Gastroesophageal sphincter (tissue), 4 donors: ENCODE measurements around the gene PPP1R16B. TPM values are rescaled to one million over a fixed set of nuclear protein-coding genes. Genes with fewer than 3 reads are reported as not detected.

ENCODE experiments used
- ATAC-seq: fragments of 150-250 bp; one replicate; pipeline ENCODE4 v1.9.1; 2016; ENCODE audit warnings: mild to moderate bottlenecking, moderate library complexity
- H3K27ac ChIP-seq, 4 donors: fragments of 200-600 bp; sonication (generic) in 3 of 4; 1 replicate in 3 of 4; 2 replicates in 1 of 4; pipeline ENCODE4 v1.5.1; 2016 to 2019
- H3K27me3 ChIP-seq: fragments of 200-600 bp; sonication (generic); one replicate; pipeline ENCODE4 v1.5.1; 2019
- H3K36me3 ChIP-seq, 2 donors: fragments of 200-600 bp; sonication (generic); one replicate each; pipeline ENCODE4 v1.5.1; 2019; ENCODE audit warnings: control low read depth in 1 of 2
- H3K4me1 ChIP-seq, 3 donors: fragments of 200-600 bp; sonication (generic); 1 replicate in 2 of 3; 2 replicates in 1 of 3; pipeline ENCODE4 v1.5.1; 2016 to 2019; ENCODE audit warnings: control low read depth in 2 of 3
- H3K4me3 ChIP-seq, 2 donors: fragments of 200-600 bp; sonication (generic); one replicate each; pipeline ENCODE4 v1.5.1; 2019; ENCODE audit warnings: mild to moderate bottlenecking in 1 of 2, moderate library complexity in 1 of 2
- H3K9me3 ChIP-seq, 3 donors: fragments of 200-600 bp; sonication (generic); one replicate each; pipeline ENCODE4 v1.5.1; 2017 to 2019; ENCODE audit warnings: control low read depth in 2 of 3
- CTCF ChIP-seq, 4 experiments: fragments of 200-600 bp in 2 of 4; fragments of 450-650 bp in 2 of 4; sonication (generic) in 1 of 4; IDR thresholded peaks; one replicate each; pipeline ENCODE4 v1.5.1; 2017 to 2019; ENCODE audit warnings: antibody characterized with exemption in 4 of 4, mild to moderate bottlenecking in 2 of 4, moderate library complexity in 2 of 4
- EP300 ChIP-seq: sonication (generic); formaldehyde crosslinking; IDR thresholded peaks from one replicate; pipeline ENCODE4 v1.6.1; 2017; ENCODE audit warnings: antibody characterized with exemption, mild to moderate bottlenecking
- POLR2A ChIP-seq, 2 donors: fragments of 450-650 bp; IDR thresholded peaks; one replicate each; pipeline ENCODE4 v1.6.1; 2017; ENCODE audit warnings: antibody characterized with exemption in 2 of 2, mild to moderate bottlenecking in 2 of 2, moderate library complexity in 1 of 2
- POLR2AphosphoS5 ChIP-seq: sonication (generic); formaldehyde crosslinking; IDR thresholded peaks from one replicate; pipeline ENCODE4 v1.6.1; 2017; ENCODE audit warnings: antibody characterized with exemption
- WGBS, 2 donors: methylation state at CpG; one replicate each; pipeline ENCODE4 v1.1.5; 2018; ENCODE audit warnings: low coverage in 1 of 2; 5-methylcytosine and 5-hydroxymethylcytosine counted together
- total RNA-seq, 4 donors: library from RNA; depleted of rRNA; stranded (reverse); fragments of >200 nt; gene quantifications; one replicate each; pipeline ENCODE4 v1.1.0, GENCODE V29; 2016

PPP1R16B gene
- total RNA-seq, 4 donors from 2014 or later = 4.1 to 10.0 (median 5.5) TPM

GRCh38 chr20:38842026-38842425 lies 36.5 kb downstream of the PPP1R16B start:
- no peaks in the 10 kb centered on the region for H3K36me3 ChIP-seq
- H3K27me3 ChIP-seq = peaks cover 43% of the 10 kb centered on the region
- no peaks in the 10 kb centered on the region for H3K9me3 ChIP-seq
- no peak overlapping the region for H3K27ac ChIP-seq
- no peak for TF ChIP-seq POLR2A (IDR thresholded peaks at IDR 0.05)
- no peak for TF ChIP-seq POLR2AphosphoS5
- TF ChIP-seq EP300 = no peak
- no peak for TF ChIP-seq CTCF (IDR thresholded peaks at IDR 0.05)
- no peak for ATAC-seq
- no peak overlapping the region for H3K4me3 ChIP-seq
- H3K4me1 ChIP-seq = no peaks in the 10 kb centered on the region
- 63 to 88% methylated on average over 1 of the region's 1 CpG for WGBS, 2 donors

- H3K4me1 ChIP-seq = no peaks in the 10 kb centered on the region
- no peaks in the 10 kb centered on the region for H3K9me3 ChIP-seq
- no peak for ATAC-seq
- peaks cover 48% of the 10 kb centered on the region for H3K27me3 ChIP-seq
- 50 to 67% methylated on average over 1 of the region's 1 CpG for WGBS, 2 donors
- no peaks in the 10 kb centered on the region for H3K36me3 ChIP-seq
- no peak overlapping the region for H3K27ac ChIP-seq
- no peak for TF ChIP-seq POLR2AphosphoS5
- TF ChIP-seq CTCF (IDR thresholded peaks at IDR 0.05) = no peak
- no peak overlapping the region for H3K4me3 ChIP-seq
Observed at GRCh38 chr20:38842558-38842981, 37.1 kb downstream of the PPP1R16B start.

- H3K9me3 ChIP-seq = no peaks in the 10 kb centered on the region
- no peaks in the 10 kb centered on the region for H3K36me3 ChIP-seq
- H3K4me1 ChIP-seq = no peaks in the 10 kb centered on the region
- WGBS, 2 donors = 37 to 64% methylated on average over 3 of the region's 3 CpGs
- TF ChIP-seq POLR2A (IDR thresholded peaks at IDR 0.05) (no peak), EP300 (no peak), POLR2AphosphoS5 (no peak), CTCF (IDR thresholded peaks at IDR 0.05) (no peak)
- peaks cover 44% of the 10 kb centered on the region for H3K27me3 ChIP-seq
- no peak for ATAC-seq
- H3K27ac ChIP-seq = no peak overlapping the region
- H3K4me3 ChIP-seq = no peak overlapping the region
Observed at GRCh38 chr20:38843346-38843745, 37.8 kb downstream of the PPP1R16B start.

GRCh38 chr20:38844963-38845362 lies 39.5 kb downstream of the PPP1R16B start:
- H3K27ac ChIP-seq = no peak overlapping the region
- no peaks in the 10 kb centered on the region for H3K9me3 ChIP-seq
- H3K4me1 ChIP-seq = no peaks in the 10 kb centered on the region
- no peak for ATAC-seq
- H3K4me3 ChIP-seq = no peak overlapping the region
- TF ChIP-seq POLR2A (IDR thresholded peaks at IDR 0.05) = no peak
- H3K36me3 ChIP-seq = no peaks in the 10 kb centered on the region
- WGBS, 2 donors = 56% methylated on average over 2 of the region's 4 CpGs; no CpG with 5 or more reads in 1 of the 2 donors
- peaks cover 32% of the 10 kb centered on the region for H3K27me3 ChIP-seq

- Histone ChIP-seq H3K9me3 (no peaks in the 10 kb centered on the region), H3K4me1 (no peaks in the 10 kb centered on the region), H3K27me3 (peaks cover 25% of the 10 kb centered on the region), H3K27ac (no peak overlapping the region), H3K4me3 (no peak overlapping the region), H3K36me3 (no peaks in the 10 kb centered on the region)
- no peak for ATAC-seq
- TF ChIP-seq POLR2AphosphoS5 (no peak), EP300 (no peak), CTCF (IDR thresholded peaks at IDR 0.05) (no peak), POLR2A (IDR thresholded peaks at IDR 0.05) (no peak)
- WGBS, 2 donors = 64 to 70% methylated on average over 1 of the region's 1 CpG
Observed at GRCh38 chr20:38847840-38848239, 42.3 kb downstream of the PPP1R16B start.

- peaks cover 6% of the 10 kb centered on the region for H3K27me3 ChIP-seq
- 87 to 95% methylated on average over 4 to 8 of the region's 8 CpGs for WGBS, 2 donors
- no peaks in the 10 kb centered on the region for H3K36me3 ChIP-seq
- no peak overlapping the region for H3K4me3 ChIP-seq
- H3K9me3 ChIP-seq = no peaks in the 10 kb centered on the region
- no peak for ATAC-seq
- H3K4me1 ChIP-seq = no peaks in the 10 kb centered on the region
- no peak overlapping the region for H3K27ac ChIP-seq
- TF ChIP-seq CTCF (IDR thresholded peaks at IDR 0.05) = no peak
- no peak for TF ChIP-seq POLR2AphosphoS5
- TF ChIP-seq POLR2A (IDR thresholded peaks at IDR 0.05) = no peak
- TF ChIP-seq EP300 = no peak
Observed at GRCh38 chr20:38853759-38854158, 48.3 kb downstream of the PPP1R16B start.
